Endothelial cell of umbilical vein (primary cell): ENCODE measurements around the gene ZNF8. TPM values are rescaled to one million over a fixed set of nuclear protein-coding genes. Genes with fewer than 3 reads are reported as not detected.

ENCODE experiments used
- BruUV-seq: library from RNA; stranded (reverse); fragments of 400-500 nt; replicated peaks from 2 replicates; lab custom pipeline; 2021; lab: Mats Ljungman, UMichigan
- CTCF ChIA-PET: fragments of 300-600, 350-600 bp; sonication (Branson Sonifier 250); formaldehyde crosslinking; loops from one replicate; lab custom pipeline; 2021; ENCODE audit warnings: antibody characterized with exemption, inconsistent platforms; lab: Charles Lee
- POLR2A ChIA-PET: fragments of 300-600, 350-600 bp; sonication (Branson Sonifier 250); formaldehyde crosslinking; loops from one replicate; lab custom pipeline; 2021; ENCODE audit warnings: antibody characterized with exemption, inconsistent platforms; lab: Charles Lee
- DNase-seq: peaks from one replicate; pipeline ENCODE4 v3.0.0-alpha.2; 2011; ENCODE audit warnings: low read depth, low spot score
- FAIRE-seq: peaks from 2 replicates; lab custom pipeline; 2011; peaks lifted over from hg19 to GRCh38; lab: Jason Lieb, UNC
- H2AFZ ChIP-seq: 2 replicates; pipeline ENCODE4 v1.6.0; 2012; ENCODE audit warnings: low read depth, low read length, control low read depth, inconsistent platforms
- H3K27ac ChIP-seq: 2 replicates; pipeline ENCODE4 v1.5.1; 2011; ENCODE audit warnings: low read depth, mild to moderate bottlenecking, control low read depth, low read length, moderate library complexity; ENCODE audit not compliant: insufficient read depth
- H3K27me3 ChIP-seq, 2 experiments: 2 replicates each; pipeline versions ENCODE4 v1.6.0 to v1.6.1; 2011; ENCODE audit warnings: low read length in 2 of 2, mixed read lengths in 1 of 2; ENCODE audit not compliant: control insufficient read depth in 2 of 2, insufficient read depth in 2 of 2
- H3K36me3 ChIP-seq, 2 experiments: 2 replicates in 1 of 2; 3 replicates in 1 of 2; pipeline ENCODE4 v1.5.1; 2011; ENCODE audit warnings: low read length in 2 of 2, mild to moderate bottlenecking in 1 of 2, moderate library complexity in 1 of 2; ENCODE audit not compliant: control insufficient read depth in 2 of 2, insufficient read depth in 2 of 2; ENCODE audit errors: extremely low read depth in 1 of 2
- H3K4me1 ChIP-seq: 3 replicates; pipeline ENCODE4 v1.5.1; 2011; ENCODE audit warnings: mild to moderate bottlenecking, low read length; ENCODE audit not compliant: control insufficient read depth, insufficient read depth; ENCODE audit errors: extremely low read depth
- H3K4me2 ChIP-seq: 2 replicates; pipeline ENCODE4 v1.6.1; 2011; ENCODE audit warnings: low read length, control low read depth, mixed read lengths; ENCODE audit not compliant: insufficient read depth
- H3K4me3 ChIP-seq, 3 experiments: fragments of 200-600 bp in 1 of 3; sonication (generic), shearing (Covaris generic) in 1 of 3; replicated peaks in 1 of 3; 2 replicates each; pipeline ENCODE4 v1.5.1; 2011 to 2016; ENCODE audit warnings: control low read depth in 3 of 3, low read length in 3 of 3, mild to moderate bottlenecking in 2 of 3, inconsistent platforms in 1 of 3, low read depth in 1 of 3, moderate library complexity in 1 of 3; ENCODE audit not compliant: insufficient read depth in 1 of 3
- H3K79me2 ChIP-seq: 2 replicates; pipeline ENCODE4 v1.6.0; 2012; ENCODE audit warnings: low read length, inconsistent platforms; ENCODE audit not compliant: control insufficient read depth, insufficient read depth
- H3K9ac ChIP-seq: replicated peaks from 2 replicates; pipeline ENCODE3; 2011; ENCODE audit warnings: low read length, control low read depth; ENCODE audit not compliant: insufficient read depth; ENCODE audit errors: extremely low read depth
- H3K9me1 ChIP-seq: replicated peaks from 3 replicates; pipeline ENCODE4 v1.6.0; 2011; ENCODE audit warnings: mild to moderate bottlenecking, low read length; ENCODE audit not compliant: control insufficient read depth, insufficient read depth; ENCODE audit errors: extremely low read depth
- H3K9me3 ChIP-seq: replicated peaks from 2 replicates; pipeline ENCODE4 v1.5.1; 2012; ENCODE audit warnings: low read length, inconsistent platforms; ENCODE audit not compliant: control insufficient read depth, insufficient read depth
- H4K20me1 ChIP-seq: replicated peaks from 2 replicates; pipeline ENCODE3; 2011; ENCODE audit warnings: mild to moderate bottlenecking, low read length; ENCODE audit not compliant: control insufficient read depth, insufficient read depth; ENCODE audit errors: extremely low read depth
- CTCF ChIP-seq, 2 donors: IDR thresholded peaks; 1 replicate in 1 of 2; 2 replicates in 1 of 2; pipeline ENCODE4 v1.5.1; 2011; ENCODE audit warnings: low read length in 2 of 2, mild to moderate bottlenecking in 2 of 2, moderate library complexity in 2 of 2, control low read depth in 1 of 2, inconsistent platforms in 1 of 2, low read depth in 1 of 2; ENCODE audit not compliant: insufficient read depth in 1 of 2; ENCODE audit errors: extremely low read depth in 1 of 2
- EZH2 ChIP-seq: IDR thresholded peaks from 2 replicates; pipeline ENCODE4 v1.6.1; 2012; ENCODE audit warnings: borderline replicate concordance, low read depth, mild to moderate bottlenecking, moderate library complexity, low read length, inconsistent platforms; ENCODE audit not compliant: severe bottlenecking
- FOS ChIP-seq: IDR thresholded peaks from 2 replicates; pipeline ENCODE4 v1.6.1; 2011; ENCODE audit warnings: mild to moderate bottlenecking, low read length, moderate library complexity, borderline replicate concordance; ENCODE audit not compliant: insufficient read depth
- GATA2 ChIP-seq: IDR thresholded peaks from 2 replicates; pipeline ENCODE4 v1.7.0; 2011; ENCODE audit warnings: low read depth, mild to moderate bottlenecking, moderate library complexity, mixed read lengths, low read length; ENCODE audit not compliant: insufficient read length, insufficient read depth
- JUN ChIP-seq: IDR thresholded peaks from 2 replicates; pipeline ENCODE4 v1.6.1; 2011; ENCODE audit warnings: borderline replicate concordance, low read depth; ENCODE audit not compliant: insufficient read length, insufficient read depth
- MAX ChIP-seq: IDR thresholded peaks from 2 replicates; pipeline ENCODE4 v1.6.1; 2011; ENCODE audit not compliant: insufficient read depth, insufficient read length
- MYC ChIP-seq: IDR thresholded peaks from one replicate; pipeline ENCODE4 v1.6.1; 2011; ENCODE audit warnings: mild to moderate bottlenecking, low read depth, low read length
- POLR2A ChIP-seq: IDR thresholded peaks from 2 replicates; pipeline ENCODE4 v1.6.1; 2012; ENCODE audit warnings: low read depth, mild to moderate bottlenecking, control low read depth, low read length
- POLR2AphosphoS5 ChIP-seq: IDR thresholded peaks from 2 replicates; pipeline ENCODE4 v1.6.1; 2012; ENCODE audit warnings: low read depth, mild to moderate bottlenecking, control low read depth, low read length, moderate library complexity; ENCODE audit not compliant: insufficient read depth
- dilution Hi-C: fragments of 300-500 bp; cut with MboI; formaldehyde crosslinking; loops from one replicate; pipeline ENCODE4 v1.15.0; 2019; ENCODE audit warnings: low sequenced_read_pairs; ENCODE audit not compliant: extremely low pct_ligation_motif_present
- intact Hi-C: fragments of 100-400 bp; cut with micrococcal nuclease; formaldehyde crosslinking; loops from one replicate; pipeline ENCODE4 v1.10.0; 2022
- microRNA-seq: library from miRNA; unstranded; fragments of <30 nt; microRNA quantifications from one replicate; pipeline ENCODE4 v1.2.0, GENCODE V29; 2021; ENCODE audit warnings: borderline number of aligned reads, borderline replicate concordance
- polyA plus RNA-seq, 4 experiments: library from polyadenylated mRNA; depleted of rRNA in 3 of 4; stranded (reverse) in 3 of 4; unstranded in 1 of 4; fragments of >200 nt; gene quantifications; 2 replicates each; pipeline versions ENCODE4 v1.2.1 to v1.2.3, GENCODE V29; 2011 to 2012; ENCODE audit warnings: missing spikeins in 1 of 4
- small RNA-seq: library from RNA; depleted of rRNA; stranded (forward); fragments of <200 nt; gene quantifications from one replicate; pipeline ENCODE3, GENCODE V24; 2012; ENCODE audit warnings: low replicate concordance, low read depth; ENCODE audit not compliant: insufficient read depth, insufficient read length
- total RNA-seq: library from RNA; stranded (reverse); gene quantifications from 2 replicates; pipeline ENCODE4 v1.2.3, GENCODE V29; 2021

The ZNF8 gene
- total and polyA plus RNA-seq, 2 donors (not counting 3 experiments of a cell fraction or from before 2014, with no cell fraction given) = 4.0 to 6.8 TPM

- no TSS peak for BruUV-seq
- FAIRE-seq = no peak
- POLR2A ChIA-PET = no interaction called here
- CTCF ChIA-PET = no interaction called here
- H3K79me2 ChIP-seq = no peaks in the 10 kb centered on the region
- H3K4me3 ChIP-seq = no peak overlapping the region
- no peaks in the 10 kb centered on the region for H4K20me1 ChIP-seq
- TF ChIP-seq POLR2A (no peak), JUN (no peak), GATA2 (no peak), FOS (no peak), MAX (no peak), EZH2 (no peak), CTCF (IDR thresholded peaks at IDR 0.05; ENCODE audit: extremely low read depth in 1 of 2, insufficient read depth in 1 of 2, low read depth in 1 of 2, low read length in 2 of 2) (no peak), POLR2AphosphoS5 (no peak), MYC (no peak)
- no peaks in the 10 kb centered on the region for H3K9me3 ChIP-seq
- H3K9ac ChIP-seq = no peak overlapping the region
- H2AFZ ChIP-seq = no peak overlapping the region
- H3K4me2 ChIP-seq = no peak overlapping the region
- H3K36me3 ChIP-seq = no peaks in the 10 kb centered on the region
- dilution Hi-C loops (no loop called here), intact Hi-C loops (no loop called here)
- no peak for DNase-seq
- no peak overlapping the region for H3K27ac ChIP-seq
- peaks cover 25 to 52% of the 10 kb centered on the region in 2 experiments for H3K27me3 ChIP-seq
- H3K9me1 ChIP-seq = no peaks in the 10 kb centered on the region
- peaks cover 10% of the 10 kb centered on the region for H3K4me1 ChIP-seq
Observed at GRCh38 chr19:58351990-58352755, 73.4 kb downstream of the ZNF8 start.

Small RNA genes within 50 kb of the gene (microRNA-seq; reads per million reads assigned to microRNA genes)
- gene MIR6806 = not detected

Small RNA genes within 50 kb of the gene (small RNA-seq; reads per million reads assigned to genes)
- not detected for gene MIR6806

Other genes starting within 250 kb of the ZNF8 start
- not detected in 2 replicates for gene ZSCAN1, start 244.9 kb upstream of the ZNF8 start, total RNA-seq
- gene ZSCAN1, start 244.9 kb upstream of the ZNF8 start, polyA plus RNA-seq = 0.10 TPM in 1 of 2 replicates, not detected in the other
- 0.14 and 1.2 TPM in 2 replicates for gene ZNF135, start 219.7 kb upstream of the ZNF8 start, total RNA-seq
- 1.5 TPM in 2 replicates for gene ZNF135, start 219.7 kb upstream of the ZNF8 start, polyA plus RNA-seq
- gene ZSCAN18, start 180.7 kb upstream of the ZNF8 start, total RNA-seq = 9.4 and 15.8 TPM in 2 replicates
- 17.3 and 19.5 TPM in 2 replicates for gene ZSCAN18, start 180.7 kb upstream of the ZNF8 start, polyA plus RNA-seq
- 4.9 and 5.3 TPM in 2 replicates for gene ZNF329, start 128.2 kb upstream of the ZNF8 start, total RNA-seq
- gene ZNF329, start 128.2 kb upstream of the ZNF8 start, polyA plus RNA-seq = 2.7 and 3.0 TPM in 2 replicates
- 18.3 and 18.8 TPM in 2 replicates for gene ZNF274, start 95.9 kb upstream of the ZNF8 start, total RNA-seq
- 9.1 and 10.1 TPM in 2 replicates for gene ZNF274, start 95.9 kb upstream of the ZNF8 start, polyA plus RNA-seq
- gene ZNF544, start 50.0 kb upstream of the ZNF8 start, total RNA-seq = 39.3 and 45.4 TPM in 2 replicates
- 33.4 and 36.1 TPM in 2 replicates for gene ZNF544, start 50.0 kb upstream of the ZNF8 start, polyA plus RNA-seq
- gene ERVK3-1, start 26.4 kb downstream of the ZNF8 start, total RNA-seq = 25.8 and 28.4 TPM in 2 replicates
- 25.9 and 29.3 TPM in 2 replicates for gene ERVK3-1, start 26.4 kb downstream of the ZNF8 start, polyA plus RNA-seq
- gene ZSCAN22, start 48.0 kb downstream of the ZNF8 start, total RNA-seq = 3.6 and 3.7 TPM in 2 replicates
- 3.6 and 3.9 TPM in 2 replicates for gene ZSCAN22, start 48.0 kb downstream of the ZNF8 start, polyA plus RNA-seq
- gene A1BG, start 74.5 kb downstream of the ZNF8 start, total RNA-seq = 0.85 and 2.3 TPM in 2 replicates
- 3.7 and 6.2 TPM in 2 replicates for gene A1BG, start 74.5 kb downstream of the ZNF8 start, polyA plus RNA-seq
- 0.42 and 1.3 TPM in 2 replicates for gene ZNF497, start 83.8 kb downstream of the ZNF8 start, total RNA-seq
- 0.40 and 0.62 TPM in 2 replicates for gene ZNF497, start 83.8 kb downstream of the ZNF8 start, polyA plus RNA-seq
- 1.4 and 1.7 TPM in 2 replicates for gene ZNF837, start 102.1 kb downstream of the ZNF8 start, total RNA-seq
- gene ZNF837, start 102.1 kb downstream of the ZNF8 start, polyA plus RNA-seq = 1.6 and 2.8 TPM in 2 replicates
- gene RPS5, start 108.3 kb downstream of the ZNF8 start, total RNA-seq = 945 and 993 TPM in 2 replicates
- gene RPS5, start 108.3 kb downstream of the ZNF8 start, polyA plus RNA-seq = 3,430 and 4,008 TPM in 2 replicates
- 0.58 TPM in 1 of 2 replicates, not detected in the other for gene RNF225, start 116.7 kb downstream of the ZNF8 start, total RNA-seq
- gene RNF225, start 116.7 kb downstream of the ZNF8 start, polyA plus RNA-seq = not detected in 2 replicates
- gene ZNF584, start 129.7 kb downstream of the ZNF8 start, total RNA-seq = 12.4 and 12.6 TPM in 2 replicates
- gene ZNF584, start 129.7 kb downstream of the ZNF8 start, polyA plus RNA-seq = 5.9 and 6.1 TPM in 2 replicates
- 4.1 and 4.2 TPM in 2 replicates for gene ZNF132, start 161.2 kb downstream of the ZNF8 start, total RNA-seq
- gene ZNF132, start 161.2 kb downstream of the ZNF8 start, polyA plus RNA-seq = 0.54 and 0.62 TPM in 2 replicates
- 6.3 and 6.9 TPM in 2 replicates for gene ZNF324B, start 172.7 kb downstream of the ZNF8 start, total RNA-seq
- gene ZNF324B, start 172.7 kb downstream of the ZNF8 start, polyA plus RNA-seq = 3.4 and 3.5 TPM in 2 replicates
- gene ZNF324, start 188.1 kb downstream of the ZNF8 start, total RNA-seq = 7.1 and 8.7 TPM in 2 replicates
- 6.4 and 8.8 TPM in 2 replicates for gene ZNF324, start 188.1 kb downstream of the ZNF8 start, polyA plus RNA-seq
- 6.6 and 7.0 TPM in 2 replicates for gene ZNF446, start 197.4 kb downstream of the ZNF8 start, total RNA-seq
- 8.3 and 11.2 TPM in 2 replicates for gene ZNF446, start 197.4 kb downstream of the ZNF8 start, polyA plus RNA-seq
- 6.1 and 7.1 TPM in 2 replicates for gene SLC27A5, start 233.0 kb downstream of the ZNF8 start, total RNA-seq
- 12.1 and 16.0 TPM in 2 replicates for gene SLC27A5, start 233.0 kb downstream of the ZNF8 start, polyA plus RNA-seq
- 21.8 TPM in 2 replicates for gene ZBTB45, start 240.9 kb downstream of the ZNF8 start, total RNA-seq
- 17.8 and 25.3 TPM in 2 replicates for gene ZBTB45, start 240.9 kb downstream of the ZNF8 start, polyA plus RNA-seq